Inferior parietal cortex (tissue), 1 donor: ENCODE results near the gene SLC26A8.
A peak's percentile ranks its signal among the peaks of the same experiment; 100 is the strongest.
"Not testable (repeated sequence)": the region's sequence is repeated elsewhere in the genome, so short reads cannot be mapped to it uniquely, and the experiment has no call there.

ENCODE experiments used
- DNase-seq: peaks from one replicate; pipeline ENCODE4 v3.0.0-alpha.2; 2016; ENCODE audit errors: extremely low spot score

Gene SLC26A8

DNA sequence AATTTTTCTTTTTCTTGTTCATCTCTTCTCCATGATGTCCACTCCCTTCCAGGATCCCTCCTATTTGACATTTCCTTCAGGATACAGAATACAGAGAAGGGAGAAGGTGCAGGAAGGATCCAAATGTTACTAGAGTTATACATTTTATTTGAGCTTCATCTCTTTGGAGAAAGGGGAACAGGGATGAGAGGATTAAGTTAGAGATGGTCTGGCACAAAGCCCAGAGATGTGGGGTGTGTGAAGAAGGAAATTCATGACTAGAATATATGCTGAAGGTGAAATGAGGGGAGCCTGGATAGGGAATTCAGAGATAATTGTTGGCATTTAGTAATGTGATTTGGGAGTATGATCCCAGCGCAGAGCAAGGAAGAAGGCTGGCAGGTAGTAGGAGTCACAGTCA is 81.1 kb downstream of the SLC26A8 start:
- no peak for DNase-seq

DNA sequence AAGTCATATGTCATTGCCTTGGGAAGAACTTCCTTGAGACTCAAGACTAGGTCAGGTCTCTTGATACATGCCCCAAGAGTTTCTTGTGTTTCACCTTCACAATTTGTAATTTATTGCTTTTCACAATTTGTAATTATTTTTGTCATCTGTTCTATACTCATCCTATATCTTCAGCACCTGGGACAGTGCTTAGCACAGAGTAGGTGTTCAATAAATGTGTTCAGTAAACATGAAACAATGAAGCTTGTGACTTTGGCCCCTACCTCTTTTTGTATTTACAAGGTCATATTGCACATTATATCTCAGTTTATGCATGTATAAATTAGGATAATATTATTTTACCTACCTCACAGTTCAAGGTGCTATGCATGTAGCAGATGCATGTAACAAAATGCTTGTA is 82.1 kb downstream of the SLC26A8 start:
- no peak for DNase-seq

GRCh38 chr6:35941170-35941569 is 83.3 kb downstream of the SLC26A8 start:
- not testable (repeated sequence) for DNase-seq

- DNase-seq = not testable (repeated sequence)
These were observed 84.4 kb downstream of the SLC26A8 start for GRCh38 chr6:35940014-35940413.

DNA sequence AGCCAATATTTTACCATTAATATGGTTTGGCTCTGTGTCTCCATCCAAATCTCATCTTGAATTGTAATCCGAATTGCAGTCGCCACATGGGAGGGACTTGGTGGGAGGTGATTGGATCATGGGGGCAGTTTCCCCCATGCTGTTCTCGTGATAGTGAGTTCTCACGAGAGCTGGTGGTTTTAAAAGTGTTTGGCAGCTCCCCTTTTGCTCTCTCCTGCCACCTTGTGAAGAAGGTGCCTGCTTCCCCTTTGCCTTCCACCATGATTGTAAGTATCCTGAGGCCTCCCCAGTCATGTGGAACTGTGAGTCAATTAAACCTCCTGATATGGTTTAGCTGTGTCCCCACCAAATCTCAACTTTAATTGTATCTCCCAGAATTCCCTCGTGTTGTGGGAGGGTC is 85.2 kb downstream of the SLC26A8 start:
- DNase-seq = not testable (repeated sequence)

DNA sequence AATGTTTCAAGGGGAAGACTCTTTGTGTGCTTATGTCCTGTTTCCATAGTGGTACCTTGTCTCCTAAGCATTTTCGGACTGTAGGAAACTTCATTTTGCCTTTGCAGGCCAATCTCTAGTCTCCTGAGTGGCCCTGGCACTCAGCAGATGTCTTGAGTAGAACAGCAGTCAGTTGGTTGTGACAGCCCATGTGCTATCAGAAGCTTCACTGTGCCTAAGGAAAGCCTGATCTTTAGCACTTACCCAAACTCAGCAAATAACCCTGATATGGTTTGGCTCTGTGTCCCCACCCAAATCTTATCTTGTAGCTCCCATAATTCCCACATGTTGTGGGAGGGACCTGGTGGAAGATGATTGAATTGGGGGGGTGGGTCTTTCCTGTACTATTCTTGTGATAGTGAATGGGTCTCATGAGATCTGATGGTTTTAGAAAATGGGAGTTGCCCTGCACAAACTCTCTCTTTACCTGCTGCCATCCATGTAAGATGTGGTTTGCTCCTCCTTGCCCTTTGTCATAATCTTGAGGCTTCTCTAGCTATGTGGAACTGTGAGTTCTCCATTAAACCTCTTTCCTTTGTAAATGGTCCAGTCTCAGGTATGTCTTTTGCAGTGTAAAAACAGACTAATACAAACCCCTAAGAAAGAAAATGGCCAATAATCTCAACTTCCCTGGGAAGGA is 87.6 kb downstream of the SLC26A8 start:
- no peak for DNase-seq

DNA sequence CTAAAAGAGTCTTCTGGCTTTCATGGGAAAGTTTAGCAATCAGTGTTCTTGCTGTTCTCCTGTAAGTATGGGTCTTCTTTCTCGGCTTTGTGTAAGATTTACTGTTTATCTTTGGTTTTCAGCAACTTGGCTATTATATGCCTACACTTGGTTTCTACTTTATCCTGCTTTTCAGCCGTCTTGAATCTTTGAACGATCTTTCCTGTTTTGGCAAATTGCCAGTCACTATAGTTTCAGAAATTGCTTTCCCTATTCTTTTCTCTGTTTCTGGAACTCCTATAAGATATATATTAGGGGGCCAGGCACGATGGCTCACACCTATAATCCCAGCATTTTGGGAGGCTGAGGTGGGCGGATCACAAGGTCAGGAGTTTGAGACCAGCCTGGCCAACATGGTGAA is 89.0 kb downstream of the SLC26A8 start:
- no peak for DNase-seq

- no peak for DNase-seq
These were observed 90.6 kb downstream of the SLC26A8 start for GRCh38 chr6:35933844-35934243.

DNA sequence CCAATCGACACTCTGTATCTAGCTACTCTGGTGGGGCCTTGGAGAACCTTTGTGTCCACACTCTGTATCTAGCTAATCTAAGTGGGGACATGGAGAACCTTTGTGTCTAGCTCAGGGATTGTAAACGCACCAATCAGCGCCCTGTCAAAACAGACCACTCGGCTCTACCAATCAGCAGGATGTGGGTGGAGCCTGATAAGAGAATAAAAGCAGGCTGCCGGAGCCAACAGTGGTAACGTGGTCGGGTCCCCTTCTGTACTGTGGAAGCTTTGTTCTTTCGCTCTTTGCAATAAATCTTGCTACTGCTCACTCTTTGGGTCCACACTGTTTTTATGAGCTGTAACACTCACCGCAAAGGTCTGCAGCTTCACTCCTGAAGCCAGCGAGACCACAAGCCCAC is 92.6 kb downstream of the SLC26A8 start:
- DNase-seq = not testable (repeated sequence)

GRCh38 chr6:35931120-35931561 is 93.3 kb downstream of the SLC26A8 start:
- DNase-seq = no peak

DNA sequence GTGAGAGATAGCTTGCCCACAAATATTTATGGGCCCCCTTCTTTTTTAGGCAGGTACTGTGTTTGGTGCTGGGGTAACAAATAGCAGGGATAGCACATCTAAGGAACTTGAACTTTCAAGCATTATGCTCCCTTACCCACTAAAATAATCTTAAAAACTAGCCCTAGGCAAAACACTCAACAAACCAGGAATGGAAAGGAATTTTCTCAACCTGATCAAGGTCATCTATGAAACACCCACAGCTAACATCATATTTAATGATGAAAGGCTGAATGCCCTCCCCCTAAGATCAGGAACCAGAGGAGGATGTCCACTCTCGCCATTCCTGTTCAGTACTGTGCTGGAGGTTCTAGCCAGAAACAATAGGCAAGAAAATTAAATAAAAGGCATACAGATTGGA is 94.8 kb downstream of the SLC26A8 start:
- DNase-seq = no peak

DNA sequence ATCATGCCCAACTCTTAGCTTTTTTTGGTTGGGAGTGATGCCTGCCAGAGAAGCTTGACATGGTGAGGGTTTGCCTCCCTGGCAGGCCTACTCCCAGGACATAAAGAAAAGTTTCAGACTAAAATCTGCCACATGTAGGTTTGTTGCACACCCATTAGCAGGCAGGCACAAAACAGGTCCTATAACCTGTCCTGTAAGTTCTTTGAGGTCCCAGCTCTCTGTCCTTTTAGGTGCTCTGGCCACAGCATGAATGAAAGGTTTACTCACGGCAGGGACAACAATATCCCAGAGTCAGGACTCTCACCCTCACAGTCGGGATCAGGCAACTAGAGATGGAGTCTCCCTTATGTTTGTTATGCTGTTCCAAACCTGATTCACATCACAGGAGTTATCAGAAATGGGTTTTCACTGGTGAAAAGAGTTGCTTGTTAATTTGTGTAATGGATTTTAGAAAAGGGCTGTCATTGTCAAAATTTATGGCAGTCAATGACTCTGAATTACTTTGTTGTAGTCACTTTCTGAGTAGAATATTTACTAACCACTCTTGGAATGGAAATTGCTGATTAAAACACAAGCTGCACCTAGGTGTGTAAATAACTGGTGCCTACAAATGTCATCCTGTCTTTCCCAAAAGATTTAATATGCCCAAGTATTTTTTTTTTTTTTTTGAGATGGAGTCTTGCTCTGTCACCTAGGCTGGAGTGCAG is 97.8 kb downstream of the SLC26A8 start:
- DNase-seq = no peak

DNA sequence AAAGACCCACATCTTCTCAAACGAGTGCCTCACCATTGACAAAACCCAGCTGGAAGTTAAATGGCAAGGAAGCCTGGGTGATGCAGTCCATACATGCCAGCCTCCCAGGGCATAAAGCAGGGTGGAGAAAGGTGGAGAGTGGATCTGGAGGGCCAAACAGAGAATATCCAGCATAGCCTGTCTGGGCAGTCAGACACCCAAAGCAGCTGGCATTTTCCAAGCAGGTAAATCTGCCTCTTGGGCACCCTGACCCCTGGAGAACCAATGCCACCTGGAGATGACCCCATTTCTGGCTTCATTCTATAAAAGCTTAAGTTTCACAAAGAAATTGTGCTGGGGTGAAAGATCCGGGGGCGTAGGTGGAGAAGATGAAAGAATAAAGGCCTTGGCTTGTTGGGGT is 98.5 kb downstream of the SLC26A8 start:
- DNase-seq = no peak

DNA sequence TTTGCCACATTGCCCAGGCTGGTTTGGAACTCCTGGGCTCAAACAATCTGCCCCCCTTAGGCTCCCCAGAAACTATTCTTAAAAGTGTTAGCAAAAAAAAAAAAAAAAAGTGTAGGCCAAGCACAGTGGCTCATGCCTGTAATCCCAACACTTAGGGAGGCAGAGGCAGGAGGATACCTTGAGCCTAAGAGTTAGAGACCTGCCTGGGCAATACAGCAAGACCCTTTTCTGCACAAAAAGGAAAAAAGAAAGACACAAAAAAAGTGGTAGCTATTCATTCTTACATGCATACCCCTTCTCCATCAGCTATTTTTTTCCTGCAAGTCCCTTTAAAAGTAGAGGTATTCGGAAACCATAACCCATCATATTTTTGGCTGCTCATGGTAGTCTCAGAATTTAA is 100.3 kb downstream of the SLC26A8 start:
- no peak for DNase-seq

DNA sequence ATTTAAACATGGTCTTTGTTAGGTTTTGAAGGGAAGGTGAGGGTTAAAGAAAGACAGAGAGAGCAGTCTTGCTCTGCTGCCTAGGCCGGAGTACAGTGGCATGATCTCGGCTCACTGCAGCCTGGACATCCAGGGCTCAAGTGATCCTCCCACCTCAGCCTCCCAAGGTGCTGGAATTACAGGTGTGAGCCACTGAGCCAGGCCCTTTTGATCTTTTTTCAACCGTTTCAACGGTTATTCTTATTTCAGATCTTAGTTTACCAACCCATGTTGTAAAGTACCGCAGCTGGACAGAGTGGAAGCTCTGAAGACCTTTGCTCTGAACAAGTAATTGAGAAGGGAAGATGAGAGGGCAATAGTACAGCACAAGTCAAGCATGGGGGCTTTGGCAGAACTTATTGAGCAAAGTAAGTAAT is 102.3 kb downstream of the SLC26A8 start:
- no peak for DNase-seq

GRCh38 chr6:35920793-35921732 is 103.4 kb downstream of the SLC26A8 start, which contains the start of gene SRPK1:
TSS of gene SRPK1 (minus strand) at chr6:35921098. CDS start at chr6:35921056, 42 bp downstream.
- peak; percentile 78 for DNase-seq

GRCh38 chr6:35919827-35920751 is 104.4 kb downstream of the SLC26A8 start:
- DNase-seq = no peak

DNA sequence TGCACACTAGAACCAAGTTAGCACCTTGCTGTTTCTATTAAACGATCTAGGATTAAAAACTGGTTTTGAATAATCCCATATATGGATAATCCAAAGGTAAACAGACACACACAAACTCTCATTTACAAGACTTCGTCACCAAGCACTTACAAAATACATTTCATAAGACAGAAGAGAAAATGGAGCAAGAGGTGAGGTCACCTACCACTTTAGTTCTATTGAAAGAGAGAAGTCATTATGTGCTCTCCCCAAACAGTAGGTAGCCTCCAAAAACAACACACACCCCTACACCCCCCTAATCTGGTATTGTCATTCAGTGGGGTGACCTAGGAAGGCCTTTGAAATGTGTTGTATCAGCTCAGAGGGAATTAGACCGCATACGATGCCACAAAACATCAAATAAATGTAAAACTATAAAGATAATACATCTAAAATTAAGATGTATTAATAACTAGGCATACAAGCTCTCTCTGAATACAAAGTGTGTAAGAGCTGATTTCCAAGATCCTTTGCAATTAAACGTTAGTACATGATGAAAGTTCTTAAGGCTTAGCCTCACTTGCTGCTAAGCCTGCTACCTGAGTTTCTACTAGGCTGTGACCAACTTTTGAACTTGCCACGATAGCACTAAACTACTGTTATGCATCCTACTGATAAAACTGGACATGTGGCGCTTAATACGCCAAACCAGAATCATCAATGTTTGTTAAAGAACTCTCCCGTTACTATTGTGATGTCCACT is 105.2 kb downstream of the SLC26A8 start:
- DNase-seq = no peak

GRCh38 chr6:35916893-35917292 is 107.5 kb downstream of the SLC26A8 start:
- not testable (repeated sequence) for DNase-seq

- no peak for DNase-seq
These were observed 108.4 kb downstream of the SLC26A8 start for GRCh38 chr6:35916056-35916455.
